CD4-positive, alpha-beta T cell (primary cell): Measurements from ENCODE around the gene HDAC4. TPM values are rescaled to one million over a fixed set of nuclear protein-coding genes. Genes with fewer than 3 reads are reported as not detected.

Experiments used
- ATAC-seq: fragments of 200-7000 bp; cut with Tn5 transposase; one replicate; pipeline ENCODE4 v1.10.0; 2022; ENCODE audit warnings: mild to moderate bottlenecking; ENCODE audit not compliant: poor library complexity
- CTCF ChIA-PET: fragments of 350-600 bp; sonication (Branson Sonifier 250); formaldehyde crosslinking; loops from one replicate; lab custom pipeline; 2021; ENCODE audit warnings: antibody characterized with exemption, inconsistent platforms; lab: Charles Lee
- POLR2A ChIA-PET: fragments of 350-600 bp; sonication (Branson Sonifier 250); formaldehyde crosslinking; loops from one replicate; lab custom pipeline; 2021; ENCODE audit warnings: antibody characterized with exemption, inconsistent platforms; lab: Charles Lee
- DNase-seq, 14 experiments: peaks; one replicate each; pipeline ENCODE4 v3.0.0-alpha.2; 2013 to 2020; ENCODE audit warnings: mixed read lengths in 2 of 14
- H3K27ac ChIP-seq, 2 donors: one replicate each; pipeline versions ENCODE4 v1.5.1 to v1.7.0; 2013; ENCODE audit warnings: low read length in 2 of 2, low read depth in 1 of 2, mild to moderate bottlenecking in 1 of 2
- H3K27me3 ChIP-seq, 2 experiments: 1 replicate in 1 of 2; 2 replicates in 1 of 2; pipeline versions ENCODE4 v1.6.1 to v1.7.0; 2013; ENCODE audit warnings: low read length in 2 of 2, control low read depth in 1 of 2, mild to moderate bottlenecking in 1 of 2, moderate library complexity in 1 of 2; ENCODE audit not compliant: insufficient read depth in 2 of 2, control insufficient read depth in 1 of 2
- H3K36me3 ChIP-seq: one replicate; pipeline ENCODE4 v1.6.1; 2013; ENCODE audit warnings: low read length, control low read depth; ENCODE audit not compliant: insufficient read depth
- H3K4me1 ChIP-seq: one replicate; pipeline ENCODE4 v1.6.1; 2013; ENCODE audit warnings: low read length, control low read depth; ENCODE audit not compliant: insufficient read depth
- H3K4me3 ChIP-seq: one replicate; pipeline ENCODE4 v1.5.1; 2013; ENCODE audit warnings: mild to moderate bottlenecking, low read length, moderate library complexity
- H3K9me3 ChIP-seq, 2 experiments: 1 replicate in 1 of 2; 2 replicates in 1 of 2; pipeline versions ENCODE4 v1.6.1 to v1.7.0; 2013; ENCODE audit warnings: low read length in 2 of 2, mild to moderate bottlenecking in 2 of 2, control low read depth in 1 of 2, moderate library complexity in 1 of 2; ENCODE audit not compliant: control insufficient read depth in 1 of 2, insufficient read depth in 1 of 2
- H3K27ac Mint-ChIP-seq: one replicate; pipeline ENCODE4 v1.8.0; 2020; ENCODE audit warnings: mixed read lengths
- H3K27me3 Mint-ChIP-seq: one replicate; pipeline ENCODE4 v1.8.0; 2021; ENCODE audit warnings: mixed read lengths
- H3K36me3 Mint-ChIP-seq: one replicate; pipeline ENCODE4 v1.8.0; 2021; ENCODE audit warnings: low read depth, mixed read lengths
- H3K4me1 Mint-ChIP-seq: one replicate; pipeline ENCODE4 v1.8.0; 2021; ENCODE audit warnings: low read depth, mixed read lengths
- H3K4me3 Mint-ChIP-seq: one replicate; pipeline ENCODE4 v1.8.0; 2020; ENCODE audit warnings: mild to moderate bottlenecking, mixed read lengths
- H3K9me3 Mint-ChIP-seq: one replicate; pipeline ENCODE4 v1.8.0; 2020; ENCODE audit warnings: mixed read lengths
- intact Hi-C, 2 experiments: fragments of 100-400 bp; cut with DNase I in 1 of 2; cut with micrococcal nuclease in 1 of 2; formaldehyde crosslinking; loops; one replicate each; pipeline versions ENCODE4 v1.15.1 to v1.9.0; 2023 to 2025; cut with DNase I, micrococcal nuclease
- total RNA-seq, 174 experiments: library from RNA in 2 of 174; stranded (reverse) in 2 of 174; gene quantifications; one replicate each; pipeline ENCODE4 v1.2.3 and lab custom pipeline; 2021 to 2026
- TF ChIP-seq, protein P1 (sequence below): fragments of 200-600 bp; IDR thresholded peaks from one replicate; pipeline ENCODE4 v1.8.0; 2022; ENCODE audit warnings: antibody characterized with exemption, mild to moderate bottlenecking

HDAC4 gene
- total RNA-seq, 2 experiments from 2014 or later: 45.3 to 49.2 TPM

DNA sequence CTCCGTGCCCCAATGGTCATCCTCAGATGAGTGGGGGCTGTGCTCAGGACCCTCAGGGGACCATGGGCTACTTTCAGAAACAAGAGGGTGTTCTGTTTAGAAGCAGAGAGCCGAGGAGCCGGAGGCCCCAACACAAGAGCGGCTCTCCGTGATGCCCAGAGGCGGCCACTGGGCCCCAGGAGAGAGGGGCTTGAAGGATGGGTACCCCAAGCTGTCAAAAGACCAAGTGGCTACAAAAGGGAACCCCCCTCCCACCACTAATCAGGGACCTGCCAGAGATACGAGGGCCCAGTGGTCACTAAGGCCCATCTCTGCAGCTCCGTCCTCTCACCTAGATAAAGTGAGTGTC is 93.6 kb downstream of the HDAC4 start:
- CTCF ChIA-PET: interaction anchor here (1.3 kb wide), 1 partner anchor 40 kb away, joined by 3 read pairs; no protein-coding TSS in a partner anchor
- Mint-ChIP-seq H3K4me1 (peaks cover 26% of the 10 kb centered on the region), H3K9me3 (no peaks in the 10 kb centered on the region), H3K27ac (no peak overlapping the region), H3K36me3 (no peaks in the 10 kb centered on the region), H3K4me3 (no peak overlapping the region), H3K27me3 (no peaks in the 10 kb centered on the region)
- intact Hi-C loops: no loop called here
- POLR2A ChIA-PET: no interaction called here
- H3K36me3 ChIP-seq: no peaks in the 10 kb centered on the region
- H3K4me3 ChIP-seq: no peak overlapping the region
- peak in 1 of 14 experiments; percentile 20 for DNase-seq
- no peak for ATAC-seq
- no peak overlapping the region for H3K27ac ChIP-seq
- H3K27me3 ChIP-seq: no peaks in the 10 kb centered on the region
- peaks cover 27% of the 10 kb centered on the region for H3K4me1 ChIP-seq
- H3K9me3 ChIP-seq: no peaks in the 10 kb centered on the region
- TF ChIP-seq, protein P1, sequence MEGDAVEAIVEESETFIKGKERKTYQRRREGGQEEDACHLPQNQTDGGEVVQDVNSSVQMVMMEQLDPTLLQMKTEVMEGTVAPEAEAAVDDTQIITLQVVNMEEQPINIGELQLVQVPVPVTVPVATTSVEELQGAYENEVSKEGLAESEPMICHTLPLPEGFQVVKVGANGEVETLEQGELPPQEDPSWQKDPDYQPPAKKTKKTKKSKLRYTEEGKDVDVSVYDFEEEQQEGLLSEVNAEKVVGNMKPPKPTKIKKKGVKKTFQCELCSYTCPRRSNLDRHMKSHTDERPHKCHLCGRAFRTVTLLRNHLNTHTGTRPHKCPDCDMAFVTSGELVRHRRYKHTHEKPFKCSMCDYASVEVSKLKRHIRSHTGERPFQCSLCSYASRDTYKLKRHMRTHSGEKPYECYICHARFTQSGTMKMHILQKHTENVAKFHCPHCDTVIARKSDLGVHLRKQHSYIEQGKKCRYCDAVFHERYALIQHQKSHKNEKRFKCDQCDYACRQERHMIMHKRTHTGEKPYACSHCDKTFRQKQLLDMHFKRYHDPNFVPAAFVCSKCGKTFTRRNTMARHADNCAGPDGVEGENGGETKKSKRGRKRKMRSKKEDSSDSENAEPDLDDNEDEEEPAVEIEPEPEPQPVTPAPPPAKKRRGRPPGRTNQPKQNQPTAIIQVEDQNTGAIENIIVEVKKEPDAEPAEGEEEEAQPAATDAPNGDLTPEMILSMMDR: no peak

DNA sequence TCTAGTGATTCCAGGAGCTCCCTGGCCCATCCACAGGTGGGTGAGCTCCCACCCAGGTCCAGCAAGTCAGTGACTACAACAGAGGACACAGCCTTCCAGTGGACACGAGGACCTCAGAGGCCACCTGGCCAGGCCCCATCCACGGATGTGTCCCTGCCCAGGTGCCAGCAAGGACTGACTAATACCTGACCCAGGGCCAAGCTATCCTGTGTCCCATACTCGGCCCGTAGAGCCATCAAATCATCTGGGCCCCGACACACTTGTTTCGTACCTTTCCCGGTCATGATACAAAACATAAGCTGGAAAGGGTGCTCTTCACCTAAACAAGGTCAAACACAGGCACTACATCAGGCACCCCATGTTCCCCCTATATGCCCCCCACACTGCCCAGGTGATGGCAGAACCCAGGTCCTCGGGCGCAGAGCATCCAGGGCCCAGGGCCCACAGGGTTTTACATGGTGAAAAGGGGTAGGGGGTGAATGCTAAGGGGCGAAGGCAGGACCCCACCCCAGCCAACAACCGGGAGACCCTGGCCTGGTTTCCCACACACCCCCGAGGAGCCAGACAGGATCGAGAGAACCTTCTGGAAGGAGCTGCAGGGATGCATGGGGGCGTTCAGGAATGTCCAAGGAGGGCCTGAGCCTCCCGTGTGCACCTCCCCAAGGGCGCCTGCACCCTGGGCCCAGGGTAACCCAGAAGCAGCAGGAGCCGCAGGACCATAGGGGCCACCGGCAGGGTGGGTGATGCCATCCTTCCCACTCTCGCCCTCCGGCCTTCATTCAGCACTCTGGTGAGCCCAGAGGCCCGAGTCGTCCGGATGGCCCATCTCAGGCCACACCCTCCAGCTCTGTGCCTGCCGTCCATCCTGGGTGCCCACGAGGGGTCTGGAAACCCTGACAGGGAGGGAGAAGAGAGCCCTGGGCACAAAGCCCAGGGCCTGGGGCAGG is 94.3 kb downstream of the HDAC4 start:
- Mint-ChIP-seq H3K27ac (no peak overlapping the region), H3K27me3 (no peaks in the 10 kb centered on the region), H3K9me3 (no peaks in the 10 kb centered on the region), H3K36me3 (no peaks in the 10 kb centered on the region), H3K4me3 (no peak overlapping the region), H3K4me1 (peaks cover 32% of the 10 kb centered on the region)
- POLR2A ChIA-PET: no interaction called here
- TF ChIP-seq, protein P1: no peak
- intact Hi-C loops: no loop called here
- CTCF ChIA-PET: interaction anchor here (1.3 kb wide), 1 partner anchor 39 kb away, joined by 3 read pairs; no protein-coding TSS in a partner anchor
- H3K27ac ChIP-seq: no peak overlapping the region
- H3K4me3 ChIP-seq: no peak overlapping the region
- DNase-seq: no peak
- no peaks in the 10 kb centered on the region for H3K36me3 ChIP-seq
- H3K27me3 ChIP-seq: no peaks in the 10 kb centered on the region
- H3K4me1 ChIP-seq: peaks cover 28% of the 10 kb centered on the region
- no peak for ATAC-seq
- no peaks in the 10 kb centered on the region for H3K9me3 ChIP-seq

DNA sequence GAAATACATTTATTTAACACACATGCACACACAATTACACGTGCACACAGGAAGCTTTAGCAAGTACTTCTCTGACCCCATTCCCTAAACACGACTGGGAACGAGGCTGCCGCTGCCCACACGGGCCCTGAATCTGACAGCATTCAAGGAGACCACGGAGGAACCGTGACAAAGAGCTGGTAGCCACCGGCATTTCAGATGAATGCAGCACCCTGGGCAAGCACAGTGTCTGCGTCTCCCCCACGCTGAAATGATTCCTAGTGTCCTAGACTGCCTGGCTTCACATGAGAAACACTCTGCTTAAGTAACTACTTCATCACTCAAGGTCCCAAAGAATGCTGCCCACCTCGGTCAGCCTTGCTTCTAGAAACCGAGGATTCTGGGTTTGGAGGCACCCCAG is 95.0 kb downstream of the HDAC4 start:
- Mint-ChIP-seq H3K27me3 (no peaks in the 10 kb centered on the region), H3K4me3 (no peak overlapping the region), H3K4me1 (peaks cover 40% of the 10 kb centered on the region), H3K27ac (no peak overlapping the region), H3K36me3 (no peaks in the 10 kb centered on the region), H3K9me3 (no peaks in the 10 kb centered on the region)
- no peak overlapping the region for H3K4me3 ChIP-seq
- DNase-seq (no peak), ATAC-seq (no peak)
- no peaks in the 10 kb centered on the region for H3K9me3 ChIP-seq
- no peak overlapping the region for H3K27ac ChIP-seq
- peaks cover 34% of the 10 kb centered on the region for H3K4me1 ChIP-seq
- intact Hi-C loops: no loop called here
- H3K36me3 ChIP-seq: no peaks in the 10 kb centered on the region
- ChIA-PET POLR2A (interaction anchor here (0.6 to 2.2 kb wide), 2 partner anchors 11 to 20 kb away, joined by 3 to 9 read pairs; no protein-coding TSS in a partner anchor), CTCF (no interaction called here)
- TF ChIP-seq, protein P1: no peak
- H3K27me3 ChIP-seq: no peaks in the 10 kb centered on the region
